Measurements from ENCODE around the gene SF3A2. TPM values are rescaled to one million over a fixed set of nuclear protein-coding genes. Genes with fewer than 3 reads are reported as not detected.

The SF3A2 gene
- total and polyA plus RNA-seq, 8 donors = 25.0 to 64.0 (median 31.6) TPM

DNA sequence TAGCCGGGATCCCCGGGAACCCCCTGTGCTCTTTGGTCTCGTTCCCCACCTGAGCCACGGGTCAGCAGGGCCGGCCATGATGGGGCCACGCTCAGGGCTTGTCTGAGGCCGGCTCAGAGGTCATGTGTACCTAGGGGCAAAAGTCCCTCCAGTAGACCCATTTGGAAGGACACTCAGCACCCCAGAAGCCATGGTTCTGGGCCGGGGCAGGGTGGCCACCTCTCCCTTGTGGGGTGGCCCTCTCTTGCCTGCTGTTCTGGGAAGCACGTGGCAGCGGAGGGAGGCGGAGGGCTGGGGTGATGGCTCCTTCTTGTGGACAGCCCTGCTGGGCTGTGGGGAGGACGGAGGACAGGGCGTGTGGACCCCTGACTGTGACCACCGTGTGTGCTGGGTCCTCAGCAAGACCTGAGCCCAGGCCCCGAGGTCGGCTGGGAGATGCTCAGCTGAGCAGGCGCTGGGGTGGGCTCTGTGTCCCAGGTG is 51.8 kb downstream of the SF3A2 start:
- peaks cover 0 to 33% (median 2%) of the 10 kb centered on the region in 4 donors for H3K27me3 ChIP-seq
- WGBS, 2 donors = 73 to 80% methylated on average over 16 to 17 of the region's 17 CpGs

DNA sequence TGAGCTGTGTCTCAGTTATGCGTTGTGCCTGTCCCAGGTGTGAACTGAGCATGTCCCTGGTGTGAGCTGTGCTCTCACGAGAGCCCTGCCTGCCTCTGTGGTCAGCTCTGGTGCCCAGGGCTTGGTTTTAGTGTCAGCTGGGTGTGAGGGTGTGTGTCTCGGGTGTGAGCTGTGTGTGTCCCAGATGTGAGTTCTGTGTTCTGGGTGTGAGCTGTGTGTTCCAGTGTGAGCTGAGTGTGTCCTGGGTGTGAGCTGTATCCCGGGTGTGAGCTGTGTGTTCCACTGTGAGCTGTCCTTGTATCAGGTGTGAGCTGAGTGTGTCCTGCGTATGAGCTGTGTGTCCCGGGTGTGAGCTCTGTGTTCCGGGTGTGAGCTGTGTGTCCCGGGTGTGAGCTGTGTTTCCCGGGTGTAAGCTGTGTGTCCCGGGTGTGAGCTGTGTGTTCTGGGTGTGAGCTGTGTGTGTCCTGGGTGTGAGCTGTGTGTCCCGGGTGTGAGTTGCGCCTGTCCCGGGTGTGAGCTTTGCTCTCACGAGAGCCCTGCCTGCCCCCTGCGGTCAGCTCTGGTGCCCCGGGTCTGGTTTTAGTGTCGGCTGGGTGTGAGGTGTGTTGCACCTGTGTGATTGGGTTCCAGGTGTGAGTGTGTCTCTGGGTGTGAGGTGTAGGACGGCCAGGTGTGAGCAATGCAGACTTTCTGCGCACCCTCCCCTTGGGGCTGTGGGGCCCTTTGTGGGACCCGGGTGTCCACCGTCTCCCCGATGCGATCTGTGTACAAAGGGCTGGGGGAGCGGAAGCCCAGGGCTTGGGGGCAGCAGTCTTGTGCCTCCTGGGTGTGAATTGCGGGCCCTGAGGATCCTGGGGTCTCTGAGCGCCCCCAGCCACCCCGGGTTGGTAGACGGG is 52.4 kb downstream of the SF3A2 start:
- ATAC-seq (no peak), DNase-seq (no peak), FAIRE-seq (no peak)
- WGBS, 2 donors = 48 to 58% methylated on average over 27 to 28 of the region's 28 CpGs
- Histone ChIP-seq H3K9me3 (no peaks in the 10 kb centered on the region), H3K36me3 (no peaks in the 10 kb centered on the region), H3K4me3 (peak overlapping the region in 1 of 4 donors; percentile 39), H3K27me3 (peaks cover 0 to 37% (median 2%) of the 10 kb centered on the region in 4 donors), H3K4me1 (peaks cover 0 to 16% (median 6%) of the 10 kb centered on the region in 3 donors), H3K27ac (peak overlapping the region in 1 of 4 donors; percentile 23)
- TF ChIP-seq, protein P1, sequence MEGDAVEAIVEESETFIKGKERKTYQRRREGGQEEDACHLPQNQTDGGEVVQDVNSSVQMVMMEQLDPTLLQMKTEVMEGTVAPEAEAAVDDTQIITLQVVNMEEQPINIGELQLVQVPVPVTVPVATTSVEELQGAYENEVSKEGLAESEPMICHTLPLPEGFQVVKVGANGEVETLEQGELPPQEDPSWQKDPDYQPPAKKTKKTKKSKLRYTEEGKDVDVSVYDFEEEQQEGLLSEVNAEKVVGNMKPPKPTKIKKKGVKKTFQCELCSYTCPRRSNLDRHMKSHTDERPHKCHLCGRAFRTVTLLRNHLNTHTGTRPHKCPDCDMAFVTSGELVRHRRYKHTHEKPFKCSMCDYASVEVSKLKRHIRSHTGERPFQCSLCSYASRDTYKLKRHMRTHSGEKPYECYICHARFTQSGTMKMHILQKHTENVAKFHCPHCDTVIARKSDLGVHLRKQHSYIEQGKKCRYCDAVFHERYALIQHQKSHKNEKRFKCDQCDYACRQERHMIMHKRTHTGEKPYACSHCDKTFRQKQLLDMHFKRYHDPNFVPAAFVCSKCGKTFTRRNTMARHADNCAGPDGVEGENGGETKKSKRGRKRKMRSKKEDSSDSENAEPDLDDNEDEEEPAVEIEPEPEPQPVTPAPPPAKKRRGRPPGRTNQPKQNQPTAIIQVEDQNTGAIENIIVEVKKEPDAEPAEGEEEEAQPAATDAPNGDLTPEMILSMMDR (IDR thresholded peaks at IDR 0.05) = no peak
- intact Hi-C loops (cut with DNase I) = no loop called here

More for the DNA sequence above, 51.8 kb downstream of the SF3A2 start:
- H3K36me3 ChIP-seq = no peaks in the 10 kb centered on the region
- H3K27ac ChIP-seq = no peak overlapping the region
- TF ChIP-seq, protein P1 (IDR thresholded peaks at IDR 0.05) = no peak
- ATAC-seq (no peak), DNase-seq (no peak), FAIRE-seq (no peak)
- no peak overlapping the region for H3K4me3 ChIP-seq
- no peaks in the 10 kb centered on the region for H3K9me3 ChIP-seq
- peaks cover 0 to 16% (median 6%) of the 10 kb centered on the region in 3 donors for H3K4me1 ChIP-seq
- intact Hi-C loops (cut with DNase I) = no loop called here

DNA sequence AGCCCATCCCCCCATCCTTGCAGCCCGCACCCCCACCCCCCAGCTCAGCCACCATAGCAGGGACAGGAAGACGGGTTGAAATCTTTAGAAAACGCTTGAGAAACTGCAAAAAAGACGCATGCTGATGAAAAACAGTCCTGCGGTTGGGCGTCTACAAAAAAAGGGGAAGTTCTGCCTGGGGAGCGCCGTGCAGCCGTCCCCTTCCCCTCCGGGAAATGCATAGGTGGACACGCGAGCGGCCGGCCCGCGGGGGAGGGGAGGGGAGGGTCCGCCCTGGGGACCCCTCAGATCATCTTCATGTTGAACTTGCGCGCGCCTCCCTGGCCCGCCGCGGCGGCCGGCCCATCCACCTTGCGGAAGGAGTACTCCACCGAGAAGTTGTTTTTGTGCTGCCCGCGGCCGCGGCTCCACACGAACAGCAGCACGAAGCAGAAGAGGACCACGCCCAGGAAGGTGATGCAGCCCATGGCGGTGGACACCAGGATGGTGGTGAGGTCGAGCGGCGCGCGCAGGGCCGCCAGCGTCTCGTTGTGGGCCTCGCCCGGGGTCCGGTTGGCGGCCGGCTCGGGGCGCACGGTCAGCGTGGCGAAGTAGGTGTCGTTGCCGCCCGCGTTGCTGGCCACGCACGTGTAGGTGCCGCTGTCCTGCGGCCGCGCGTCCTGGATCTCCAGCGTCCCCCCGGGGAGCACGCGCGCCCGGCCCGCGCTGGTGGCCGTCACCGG is 53.3 kb downstream of the SF3A2 start:
- no peak for DNase-seq
- Histone ChIP-seq H3K27me3 (peaks cover 0 to 37% (median 2%) of the 10 kb centered on the region in 4 donors), H3K4me1 (peaks cover 0 to 16% (median 6%) of the 10 kb centered on the region in 3 donors), H3K9me3 (no peaks in the 10 kb centered on the region), H3K36me3 (no peaks in the 10 kb centered on the region), H3K4me3 (peak overlapping the region in 2 of 4 donors; percentile 16 to 39), H3K27ac (peak overlapping the region in 2 of 4 donors; percentile 23 to 47)
- TF ChIP-seq, protein P1 (IDR thresholded peaks at IDR 0.05) = no peak
- no peak for FAIRE-seq
- intact Hi-C loops (cut with DNase I) = no loop called here
- WGBS, 2 donors = 2 to 3% methylated on average over 47 to 74 of the region's 74 CpGs
- peak in 3 of 4 donors; percentile 14 to 57 (median 32) for ATAC-seq

DNA sequence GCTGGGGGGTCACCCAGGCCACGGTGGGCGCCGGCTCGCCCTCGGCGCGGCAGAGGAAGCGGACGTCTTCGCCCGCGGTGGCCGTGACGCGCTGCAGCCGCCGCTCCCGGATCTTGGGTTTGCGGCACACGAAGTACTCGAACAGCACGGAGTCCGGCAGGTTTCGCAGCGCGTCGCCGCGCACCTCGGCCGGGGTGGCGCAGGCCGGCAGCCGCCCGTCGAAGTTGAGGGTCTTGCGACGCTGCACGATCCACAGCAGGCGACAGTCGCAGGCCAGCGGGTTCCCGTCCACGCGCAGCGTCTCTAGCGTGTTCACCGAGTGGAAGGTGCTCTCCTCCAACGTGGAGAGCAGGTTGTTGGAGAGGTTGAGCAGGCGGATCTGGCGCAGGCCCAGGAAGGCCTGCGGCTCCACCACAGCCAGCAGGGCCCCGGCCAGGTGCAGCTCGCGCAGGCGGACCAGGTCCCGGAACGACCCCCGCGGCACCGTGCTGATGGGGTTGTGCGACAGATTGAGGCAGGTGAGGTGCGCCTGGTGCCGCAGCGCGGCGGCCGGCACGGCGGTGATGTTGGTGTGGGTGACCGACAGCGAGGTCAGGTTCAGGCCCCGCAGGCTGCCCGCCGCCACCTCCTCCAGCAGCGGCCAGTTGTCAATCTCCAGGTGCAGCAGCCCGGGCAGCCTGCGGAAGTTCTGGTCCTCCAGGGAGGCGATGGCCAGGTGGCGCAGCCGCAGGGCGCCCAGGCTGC is 54.0 kb downstream of the SF3A2 start:
- FAIRE-seq (no peak), DNase-seq (no peak), ATAC-seq (peak in 3 of 4 donors; percentile 28 to 63 (median 37))
- Histone ChIP-seq H3K36me3 (no peaks in the 10 kb centered on the region), H3K27ac (peak overlapping the region in 1 of 4 donors; percentile 47), H3K27me3 (peaks cover 0 to 37% (median 2%) of the 10 kb centered on the region in 4 donors), H3K4me3 (peak overlapping the region in 2 of 4 donors; percentile 16 to 39), H3K9me3 (no peaks in the 10 kb centered on the region), H3K4me1 (peaks cover 0 to 16% (median 6%) of the 10 kb centered on the region in 3 donors)
- 2% methylated on average over 69 to 82 of the region's 82 CpGs for WGBS, 2 donors
- TF ChIP-seq, protein P1 (IDR thresholded peaks at IDR 0.05) = no peak
- intact Hi-C loops (cut with DNase I) = no loop called here

All from pancreas (tissue), 10 donors.